PFSK-1 (cell line): ENCODE data around the gene RTN4RL1.

Source experiments
- FOXP2 ChIP-seq: optimal IDR thresholded peaks from 2 replicates; pipeline ENCODE3; 2011; ENCODE audit warnings: borderline replicate concordance, control low read depth, inconsistent platforms; ENCODE audit not compliant: insufficient read depth; ENCODE audit errors: extremely low read length, extremely low read depth
- POLR2AphosphoS5 ChIP-seq: IDR thresholded peaks from 2 replicates; pipeline ENCODE4 v1.6.1; 2012; ENCODE audit warnings: low read depth, mild to moderate bottlenecking, control low read depth, low read length, moderate library complexity
- REST ChIP-seq, 2 experiments: IDR thresholded peaks; 2 replicates each; pipeline versions ENCODE4 v1.6.1 to v1.8.0; 2011 to 2012; ENCODE audit warnings: low read depth in 2 of 2, low read length in 2 of 2, control low read depth in 1 of 2, inconsistent platforms in 1 of 2, mild to moderate bottlenecking in 1 of 2, moderate library complexity in 1 of 2; ENCODE audit not compliant: insufficient read depth in 1 of 2
- SIN3A ChIP-seq: IDR thresholded peaks from 2 replicates; pipeline ENCODE4 v1.6.1; 2012; ENCODE audit warnings: mild to moderate bottlenecking, low read length, moderate library complexity, borderline replicate concordance; ENCODE audit not compliant: insufficient read depth
- TAF1 ChIP-seq: IDR thresholded peaks from 2 replicates; pipeline ENCODE4 v1.6.1; 2012; ENCODE audit warnings: low read length, control low read depth, borderline replicate concordance; ENCODE audit not compliant: insufficient read depth

Gene RTN4RL1

GRCh38 chr17:2035541-2036488 lies 10.7 kb upstream of the RTN4RL1 start:
- TF ChIP-seq POLR2AphosphoS5 (no peak), FOXP2 (no peak)

- TF ChIP-seq POLR2AphosphoS5 (no peak), FOXP2 (no peak), TAF1 (no peak), SIN3A (no peak), REST (IDR thresholded peaks at IDR 0.05; ENCODE audit: insufficient read depth in 1 of 2, low read depth in 2 of 2, low read length in 2 of 2) (no peak)
Measured at GRCh38 chr17:2034806-2035540, 9.8 kb upstream of the RTN4RL1 start.

GRCh38 chr17:2034157-2034556 lies 9.0 kb upstream of the RTN4RL1 start:
- TF ChIP-seq FOXP2 (no peak), TAF1 (no peak), POLR2AphosphoS5 (no peak), REST (IDR thresholded peaks at IDR 0.05; ENCODE audit: insufficient read depth in 1 of 2, low read depth in 2 of 2, low read length in 2 of 2) (no peak), SIN3A (no peak)

GRCh38 chr17:2033153-2033552 lies 8.0 kb upstream of the RTN4RL1 start:
- TF ChIP-seq FOXP2 (no peak), REST (IDR thresholded peaks at IDR 0.05; ENCODE audit: insufficient read depth in 1 of 2, low read depth in 2 of 2, low read length in 2 of 2) (no peak), SIN3A (no peak), POLR2AphosphoS5 (no peak), TAF1 (no peak)

GRCh38 chr17:2030779-2031163 lies 5.6 kb upstream of the RTN4RL1 start:
- TF ChIP-seq SIN3A (no peak), POLR2AphosphoS5 (no peak), FOXP2 (no peak)
